Stimulated activated CD8-positive, alpha-beta memory T cell treated with anti-CD3 and anti-CD28 coated beads, Interleukin-15, amount 100 ng/mL, for 48 hours (primary cell): ENCODE data around the gene JCHAIN.
"Not testable (repeated sequence)": the region's sequence is repeated elsewhere in the genome, so short reads cannot be mapped to it uniquely, and the experiment has no call there.

Experiments used
- DNase-seq, 2 donors: peaks; one replicate each; pipeline ENCODE4 v3.0.0-alpha.2; 2020; ENCODE audit warnings: low read depth in 2 of 2

The JCHAIN gene

DNA sequence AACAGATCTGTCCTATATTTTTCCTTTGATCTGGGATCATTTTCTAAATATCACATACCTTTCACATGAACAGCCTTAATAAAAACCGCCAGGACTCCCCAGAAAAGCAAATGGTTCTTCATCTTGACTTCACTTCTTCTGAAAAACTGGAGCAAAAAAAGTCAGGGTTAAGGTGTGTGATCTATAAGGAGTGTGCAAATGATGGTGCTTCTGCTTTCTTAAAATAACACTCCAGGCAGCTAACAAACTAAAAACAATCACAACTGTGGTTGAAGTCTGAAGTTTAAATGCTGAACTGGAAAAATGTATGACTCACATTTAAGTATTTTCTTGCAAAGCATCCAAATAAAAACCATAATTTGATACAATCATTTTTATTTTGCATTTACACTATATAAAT is at the start of gene JCHAIN:
Gene JCHAIN (minus strand): TSS at position 140 of the 400 bp plus-strand sequence. CDS start 18 bp downstream, at position 122.
- no peak for DNase-seq

- DNase-seq = no peak
Observed at GRCh38 chr4:70715097-70715496, 48.8 kb upstream of the JCHAIN start.

DNA sequence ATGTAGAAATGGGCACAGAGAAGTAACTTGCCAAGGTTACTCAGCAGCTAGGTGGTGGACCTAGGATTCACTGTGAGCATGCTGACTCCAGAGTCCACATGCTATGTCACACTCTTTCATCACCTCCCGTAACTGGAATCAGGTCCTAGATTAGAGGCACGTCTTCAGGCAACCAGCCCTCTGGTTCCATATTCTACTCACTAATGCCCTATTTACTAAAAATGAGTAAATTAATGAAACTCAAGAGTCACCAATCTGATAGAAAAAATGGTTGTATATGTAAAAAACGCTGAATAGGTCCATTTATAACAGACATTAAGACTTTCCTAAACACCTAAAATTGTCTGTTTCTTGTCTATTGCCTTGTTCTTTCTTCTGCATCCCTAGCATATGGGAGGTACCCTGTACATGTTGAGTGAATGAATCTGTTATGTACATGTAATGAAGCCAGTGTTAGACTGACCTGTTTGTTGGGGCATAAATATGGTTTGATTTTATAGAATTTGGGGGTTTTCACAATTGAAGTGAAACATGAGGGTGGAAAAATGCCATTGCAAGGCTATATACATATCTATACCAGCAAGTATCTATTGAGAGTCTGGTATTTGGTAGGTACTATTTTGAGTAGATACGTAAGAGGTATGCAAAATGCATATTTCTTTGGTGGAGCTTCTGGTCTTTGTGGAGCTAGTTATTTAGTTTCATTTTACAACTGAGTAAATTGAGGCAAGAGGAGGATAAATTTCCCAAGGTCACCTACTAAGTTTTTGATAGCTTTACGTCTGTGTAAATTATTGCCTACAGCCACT is 48.0 kb upstream of the JCHAIN start:
- no peak for DNase-seq

GRCh38 chr4:70713453-70714078 is 47.3 kb upstream of the JCHAIN start:
- no peak for DNase-seq

DNA sequence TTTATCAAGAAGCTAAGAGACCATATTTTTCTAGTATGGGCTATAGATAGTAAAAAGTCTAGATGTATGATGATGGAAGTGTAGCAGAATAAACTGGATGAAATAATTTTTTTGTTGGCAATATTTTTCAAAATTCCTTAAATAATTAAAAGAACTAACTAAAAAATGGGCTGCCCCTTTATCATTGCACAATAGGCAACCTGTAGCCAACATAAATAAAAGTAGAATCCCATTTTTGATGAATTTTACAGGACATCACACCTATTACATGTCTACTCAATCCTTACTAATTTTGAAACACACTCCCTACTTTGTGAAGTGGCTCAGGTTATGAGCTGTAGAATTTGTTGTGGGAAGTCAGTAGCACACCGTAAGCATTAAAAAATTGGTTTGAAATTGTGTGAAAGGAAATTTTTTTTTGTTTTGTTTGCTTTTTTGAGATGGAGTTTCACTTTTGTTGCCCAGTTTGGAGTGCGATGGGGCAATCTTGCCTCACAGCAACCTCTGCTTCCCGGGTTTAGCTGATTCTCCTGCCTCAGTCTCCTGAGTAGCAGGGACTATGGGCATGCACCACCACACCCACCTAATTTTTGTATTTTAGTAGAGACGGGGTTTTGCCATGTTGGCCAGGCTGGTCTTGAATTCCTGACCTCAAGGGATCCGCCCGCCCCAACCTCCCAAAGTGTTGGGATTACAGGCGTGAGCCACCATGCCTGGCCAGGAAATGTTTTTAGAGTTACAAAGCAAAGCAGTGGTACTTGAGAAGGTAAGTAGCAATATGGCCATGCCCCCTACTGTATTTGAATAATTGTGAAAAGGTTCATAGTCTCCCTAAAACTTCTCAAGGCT is 46.5 kb upstream of the JCHAIN start:
- no peak for DNase-seq

- DNase-seq = no peak
Observed at GRCh38 chr4:70712150-70712549, 45.8 kb upstream of the JCHAIN start.

DNA sequence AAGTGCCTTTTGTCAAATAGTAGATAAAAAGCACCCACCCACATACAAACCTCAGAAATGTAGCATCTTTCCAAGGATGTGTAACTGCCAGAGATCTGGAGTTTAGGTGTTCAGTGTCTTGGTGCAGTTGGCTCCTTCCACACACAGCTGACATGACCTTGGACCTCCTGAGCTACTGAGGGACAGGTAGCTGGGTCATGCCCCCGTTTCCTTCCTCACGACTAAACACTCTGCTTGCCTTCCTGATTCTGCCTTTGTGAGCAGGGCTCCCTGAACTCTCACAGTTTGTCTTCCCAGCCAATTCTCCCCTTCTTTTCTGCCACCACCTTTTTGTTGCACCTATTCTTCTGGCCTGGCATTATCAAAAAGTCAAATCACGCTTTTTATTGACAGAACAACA is 45.3 kb upstream of the JCHAIN start:
- no peak for DNase-seq

- DNase-seq = no peak
Observed at GRCh38 chr4:70709611-70710205, 43.4 kb upstream of the JCHAIN start.

- DNase-seq = no peak
Observed at GRCh38 chr4:70706516-70706915, 40.2 kb upstream of the JCHAIN start.

- no peak for DNase-seq
Observed at GRCh38 chr4:70706044-70706461, 39.7 kb upstream of the JCHAIN start.

- peak; percentile 61 to 69 for DNase-seq
Observed at GRCh38 chr4:70705183-70706043, 39.1 kb upstream of the JCHAIN start.

- DNase-seq = no peak
Observed at GRCh38 chr4:70704931-70705182, 38.5 kb upstream of the JCHAIN start.

DNA sequence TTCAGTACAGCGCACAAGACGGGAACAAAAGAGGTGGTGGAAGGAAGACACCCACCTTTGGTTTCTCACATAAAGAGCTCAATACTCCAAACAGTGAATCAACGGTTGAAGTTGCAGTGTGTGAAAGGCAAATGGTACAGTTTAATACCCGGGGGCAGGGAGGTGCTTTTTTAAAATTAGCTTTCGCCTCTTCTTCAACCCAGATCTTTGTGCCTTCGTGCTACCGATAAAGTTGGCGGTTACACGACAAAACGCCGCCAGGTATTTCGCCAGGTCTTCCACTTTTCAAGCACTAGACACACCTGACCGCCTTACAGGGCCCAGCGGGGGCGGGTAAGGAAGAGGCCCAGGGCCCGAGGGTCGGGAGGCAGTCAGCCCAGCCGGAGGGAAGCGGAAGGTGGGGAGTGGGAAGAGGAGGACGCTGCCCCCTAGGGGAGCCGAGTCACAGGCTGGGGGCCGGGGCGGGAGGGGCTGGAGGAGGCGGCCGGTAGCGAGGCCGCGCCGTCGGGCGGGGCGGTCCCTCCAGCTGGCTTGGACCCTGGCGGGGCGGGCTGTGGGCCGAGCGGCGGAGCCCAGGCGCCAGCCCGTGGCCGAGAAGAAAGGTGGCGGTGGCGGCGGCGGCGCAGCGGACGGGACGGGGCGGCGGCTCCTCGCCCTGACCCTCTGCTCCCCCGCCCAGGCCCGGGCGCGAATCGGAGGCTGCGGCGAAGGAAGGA is 38.1 kb upstream of the JCHAIN start:
- DNase-seq = peak; percentile 31 to 37

DNA sequence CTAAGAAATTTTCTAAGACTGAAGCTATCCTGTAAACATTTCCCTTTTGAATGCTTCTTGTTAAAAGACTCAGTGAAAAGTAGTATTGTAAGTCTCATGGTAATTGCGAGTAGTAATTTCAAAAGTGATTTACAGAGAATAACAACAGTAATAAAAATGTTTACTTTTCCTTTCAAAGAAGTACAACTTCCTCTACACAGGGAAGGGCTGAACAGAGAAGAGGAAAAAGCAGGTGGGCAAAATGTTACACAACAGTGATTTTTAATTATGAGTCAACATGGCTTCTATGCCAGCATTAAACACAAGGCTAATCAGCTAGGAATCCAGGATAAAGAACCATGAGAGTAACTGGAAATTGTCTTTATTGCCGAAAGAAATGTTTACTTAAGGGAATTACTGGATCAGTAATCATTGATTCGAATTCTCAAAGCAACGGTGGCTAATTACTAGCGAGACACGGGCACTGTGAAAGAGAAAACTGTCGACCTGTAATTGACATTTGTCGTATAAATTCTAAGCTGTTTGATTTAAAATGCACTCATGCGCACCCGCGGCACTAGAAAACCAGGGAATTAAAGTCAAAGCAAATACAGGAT is 37.4 kb upstream of the JCHAIN start:
- no peak for DNase-seq

DNA sequence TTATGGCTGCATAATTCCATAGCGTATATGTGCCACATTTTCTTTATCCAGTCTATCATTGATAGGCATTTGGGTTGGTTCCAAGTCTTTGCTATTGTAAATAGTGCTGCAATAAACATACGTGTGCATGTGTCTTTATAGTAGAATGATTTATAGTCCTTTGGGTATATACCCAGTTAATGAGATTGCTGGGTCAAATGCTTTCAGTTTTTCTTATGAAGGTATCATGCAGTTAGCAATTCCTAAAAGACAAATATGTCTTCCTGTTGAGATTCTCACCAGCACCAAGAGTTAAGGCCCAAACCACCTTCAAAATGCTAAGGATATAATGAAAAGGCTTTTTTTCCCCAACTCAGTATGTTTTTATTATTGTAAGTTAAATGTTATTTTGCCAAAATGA is 36.3 kb upstream of the JCHAIN start:
- DNase-seq = not testable (repeated sequence)

GRCh38 chr4:70701271-70701670 is 35.0 kb upstream of the JCHAIN start:
- no peak for DNase-seq

GRCh38 chr4:70700712-70701111 is 34.4 kb upstream of the JCHAIN start:
- no peak for DNase-seq

DNA sequence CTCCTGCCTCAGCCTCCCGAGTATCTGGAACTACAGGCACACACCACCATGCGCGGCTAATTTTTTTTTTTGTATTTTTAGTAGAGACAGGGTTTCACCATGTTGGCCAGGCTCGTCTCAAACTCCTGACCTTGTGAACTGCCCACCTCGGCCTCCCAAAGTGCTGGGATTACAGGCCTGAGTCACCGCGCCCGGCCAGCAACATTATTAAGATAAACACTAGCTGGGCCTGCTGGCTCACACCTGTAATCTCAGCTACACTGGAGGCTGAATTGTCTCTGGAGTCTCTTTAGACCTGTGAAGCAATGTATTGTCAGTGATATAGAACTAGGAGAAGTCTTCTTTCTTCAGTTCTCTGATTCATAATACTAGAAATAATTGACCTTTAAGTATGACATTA is 32.1 kb upstream of the JCHAIN start:
- not testable (repeated sequence) for DNase-seq

DNA sequence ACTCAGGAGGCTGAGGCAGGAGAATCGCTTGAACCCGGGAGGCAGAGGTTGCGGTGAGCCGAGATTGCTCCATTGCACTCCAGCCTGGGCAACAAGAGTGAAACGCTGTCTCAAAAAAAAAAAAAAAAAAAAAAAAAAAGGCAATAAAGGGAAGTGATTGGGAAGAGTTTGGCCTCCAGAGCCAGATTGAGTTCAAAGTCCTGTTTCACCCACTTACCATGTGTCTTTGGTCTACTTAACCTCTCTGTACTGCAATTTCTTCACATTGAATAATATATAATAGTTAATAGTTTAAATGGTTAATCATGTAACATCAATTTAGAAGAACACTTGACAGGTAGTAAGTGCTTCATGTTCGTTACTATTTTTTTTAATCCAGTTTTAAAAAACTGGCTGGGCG is 28.3 kb upstream of the JCHAIN start:
- DNase-seq = not testable (repeated sequence)

- no peak for DNase-seq
Observed at GRCh38 chr4:70691661-70692060, 25.4 kb upstream of the JCHAIN start.
